ENCODE data around the gene PARPBP. TPM values are rescaled to one million over a fixed set of nuclear protein-coding genes. Genes with fewer than 3 reads are reported as not detected.
"Not testable (repeated sequence)": the region's sequence is repeated elsewhere in the genome, so short reads cannot be mapped to it uniquely, and the experiment has no call there.

Gene PARPBP
- total RNA-seq, 1 donor = 2.4 TPM

- no peak for DNase-seq (ENCODE audit: low read depth in 2 of 3, low spot score in 2 of 3)
Observed at GRCh38 chr12:102234599-102234998, 114.6 kb downstream of the PARPBP start.

- not testable (repeated sequence) for DNase-seq (ENCODE audit: low read depth in 2 of 3, low spot score in 2 of 3)
Observed at GRCh38 chr12:102240859-102241258, 120.9 kb downstream of the PARPBP start.

Small RNA genes within 50 kb of the gene (small RNA-seq; reads per million reads assigned to genes)
- not detected for gene RN7SL793P

Other genes starting within 250 kb of the PARPBP start
- gene DRAM1, start 242.6 kb upstream of the PARPBP start, total RNA-seq = 22.4 TPM
- gene WASHC3, start 58.2 kb upstream of the PARPBP start, total RNA-seq = 38.8 TPM
- gene NUP37, start 69 bp upstream of the PARPBP start, total RNA-seq = 15.1 TPM
- gene PMCH, start 77.7 kb downstream of the PARPBP start, total RNA-seq = not detected